ENCODE data around the gene CLCA2.

CLCA2 gene

GRCh38 chr1:86395751-86396497, 28.0 kb upstream of the CLCA2 start, which contains the start of gene ODF2L:
Gene ODF2L (minus strand): TSS chr1:86396323. CDS start chr1:86387027, 9,296 bp downstream.
- H3K9me3 ChIP-seq (ENCODE audit: insufficient read depth, low read depth, low read length): no peaks in the 10 kb centered on the region
- peaks cover 4% of the 10 kb centered on the region; the same call in 1 of the 2 replicates for H3K4me1 ChIP-seq (ENCODE audit: insufficient read depth, low read length)
- peak within 1 kb of the TSS; percentile 15 for H3K27ac ChIP-seq (ENCODE audit: low read length)
- H3K4me3 ChIP-seq (ENCODE audit: low read length): peak within 1 kb of the TSS; percentile 97
- H3K9ac ChIP-seq (ENCODE audit: low read depth, low read length): peak within 1 kb of the TSS; percentile 90; the same call in 1 of the 2 replicates
- no peaks in the 10 kb centered on the region for H3K27me3 ChIP-seq (ENCODE audit: insufficient read depth, low read length)
- no peaks in the 10 kb centered on the region for H3K36me3 ChIP-seq (ENCODE audit: insufficient read depth, low read depth, low read length)

GRCh38 chr1:86396498-86396890, 27.5 kb upstream of the CLCA2 start:
- H3K27me3 ChIP-seq (ENCODE audit: insufficient read depth, low read length): no peaks in the 10 kb centered on the region
- H3K9ac ChIP-seq (ENCODE audit: low read depth, low read length): peak overlapping the region; percentile 90; the same call in 1 of the 2 replicates
- H3K9me3 ChIP-seq (ENCODE audit: insufficient read depth, low read depth, low read length): no peaks in the 10 kb centered on the region
- peak overlapping the region; percentile 97 for H3K4me3 ChIP-seq (ENCODE audit: low read length)
- H3K27ac ChIP-seq (ENCODE audit: low read length): no peak overlapping the region
- no peaks in the 10 kb centered on the region for H3K36me3 ChIP-seq (ENCODE audit: insufficient read depth, low read depth, low read length)
- H3K4me1 ChIP-seq (ENCODE audit: insufficient read depth, low read length): peaks cover 4% of the 10 kb centered on the region; the same call in 1 of the 2 replicates

GRCh38 chr1:86409416-86410021, 14.5 kb upstream of the CLCA2 start:
- no peak overlapping the region for H3K4me3 ChIP-seq (ENCODE audit: low read length)
- no peaks in the 10 kb centered on the region for H3K9me3 ChIP-seq (ENCODE audit: insufficient read depth, low read depth, low read length)
- H3K27ac ChIP-seq (ENCODE audit: low read length): no peak overlapping the region
- no peaks in the 10 kb centered on the region for H3K36me3 ChIP-seq (ENCODE audit: insufficient read depth, low read depth, low read length)
- no peaks in the 10 kb centered on the region for H3K27me3 ChIP-seq (ENCODE audit: insufficient read depth, low read length)
- 0 out of 2 replicates have a peak, but pooled peaks cover 3% of the 10 kb centered on the region for H3K4me1 ChIP-seq (ENCODE audit: insufficient read depth, low read length)
- no peak overlapping the region for H3K9ac ChIP-seq (ENCODE audit: low read depth, low read length)

- Histone ChIP-seq H3K27me3 (ENCODE audit: insufficient read depth, low read length) (no peaks in the 10 kb centered on the region), H3K4me1 (ENCODE audit: insufficient read depth, low read length) (0 out of 2 replicates have a peak, but pooled peaks cover 3% of the 10 kb centered on the region), H3K9me3 (ENCODE audit: insufficient read depth, low read depth, low read length) (no peaks in the 10 kb centered on the region), H3K4me3 (ENCODE audit: low read length) (no peak overlapping the region), H3K36me3 (ENCODE audit: insufficient read depth, low read depth, low read length) (no peaks in the 10 kb centered on the region), H3K9ac (ENCODE audit: low read depth, low read length) (no peak overlapping the region), H3K27ac (ENCODE audit: low read length) (no peak overlapping the region)
These were observed 13.1 kb upstream of the CLCA2 start for GRCh38 chr1:86410879-86411278.

- H3K27me3 ChIP-seq (ENCODE audit: insufficient read depth, low read length): no peaks in the 10 kb centered on the region
- no peak overlapping the region for H3K4me3 ChIP-seq (ENCODE audit: low read length)
- H3K9ac ChIP-seq (ENCODE audit: low read depth, low read length): no peak overlapping the region
- no peaks in the 10 kb centered on the region for H3K36me3 ChIP-seq (ENCODE audit: insufficient read depth, low read depth, low read length)
- no peaks in the 10 kb centered on the region for H3K4me1 ChIP-seq (ENCODE audit: insufficient read depth, low read length)
- H3K27ac ChIP-seq (ENCODE audit: low read length): no peak overlapping the region
- H3K9me3 ChIP-seq (ENCODE audit: insufficient read depth, low read depth, low read length): no peaks in the 10 kb centered on the region
These were observed 7.6 kb upstream of the CLCA2 start for GRCh38 chr1:86416343-86416742.

GRCh38 chr1:86419277-86419903, 4.6 kb upstream of the CLCA2 start:
- no peaks in the 10 kb centered on the region for H3K9me3 ChIP-seq (ENCODE audit: insufficient read depth, low read depth, low read length)
- H3K36me3 ChIP-seq (ENCODE audit: insufficient read depth, low read depth, low read length): no peaks in the 10 kb centered on the region
- H3K27me3 ChIP-seq (ENCODE audit: insufficient read depth, low read length): no peaks in the 10 kb centered on the region
- no peak overlapping the region for H3K9ac ChIP-seq (ENCODE audit: low read depth, low read length)
- H3K27ac ChIP-seq (ENCODE audit: low read length): no peak overlapping the region
- H3K4me3 ChIP-seq (ENCODE audit: low read length): no peak overlapping the region
- no peaks in the 10 kb centered on the region for H3K4me1 ChIP-seq (ENCODE audit: insufficient read depth, low read length)

- Histone ChIP-seq H3K4me1 (ENCODE audit: insufficient read depth, low read length) (no peaks in the 10 kb centered on the region), H3K4me3 (ENCODE audit: low read length) (no peak overlapping the region), H3K36me3 (ENCODE audit: insufficient read depth, low read depth, low read length) (no peaks in the 10 kb centered on the region), H3K27me3 (ENCODE audit: insufficient read depth, low read length) (no peaks in the 10 kb centered on the region), H3K9me3 (ENCODE audit: insufficient read depth, low read depth, low read length) (no peaks in the 10 kb centered on the region), H3K27ac (ENCODE audit: low read length) (no peak overlapping the region), H3K9ac (ENCODE audit: low read depth, low read length) (no peak overlapping the region)
These were observed 2.2 kb upstream of the CLCA2 start for GRCh38 chr1:86421601-86422280.

GRCh38 chr1:86423473-86423872, 498 bp upstream of the CLCA2 start:
- no peaks in the 10 kb centered on the region for H3K9me3 ChIP-seq (ENCODE audit: insufficient read depth, low read depth, low read length)
- no peak overlapping the region for H3K27ac ChIP-seq (ENCODE audit: low read length)
- H3K4me3 ChIP-seq (ENCODE audit: low read length): no peak overlapping the region
- no peaks in the 10 kb centered on the region for H3K27me3 ChIP-seq (ENCODE audit: insufficient read depth, low read length)
- no peak overlapping the region for H3K9ac ChIP-seq (ENCODE audit: low read depth, low read length)
- no peaks in the 10 kb centered on the region for H3K36me3 ChIP-seq (ENCODE audit: insufficient read depth, low read depth, low read length)
- H3K4me1 ChIP-seq (ENCODE audit: insufficient read depth, low read length): no peaks in the 10 kb centered on the region

- Histone ChIP-seq H3K9ac (ENCODE audit: low read depth, low read length) (no peak overlapping the region), H3K4me3 (ENCODE audit: low read length) (no peak overlapping the region), H3K27me3 (ENCODE audit: insufficient read depth, low read length) (no peaks in the 10 kb centered on the region; the same call in 1 of the 2 replicates), H3K9me3 (ENCODE audit: insufficient read depth, low read depth, low read length) (no peaks in the 10 kb centered on the region), H3K36me3 (ENCODE audit: insufficient read depth, low read depth, low read length) (no peaks in the 10 kb centered on the region), H3K4me1 (ENCODE audit: insufficient read depth, low read length) (no peaks in the 10 kb centered on the region), H3K27ac (ENCODE audit: low read length) (no peak overlapping the region)
These were observed 5.3 kb downstream of the CLCA2 start for GRCh38 chr1:86429122-86429725.

- Histone ChIP-seq H3K4me1 (ENCODE audit: insufficient read depth, low read length) (no peaks in the 10 kb centered on the region), H3K9ac (ENCODE audit: low read depth, low read length) (no peak overlapping the region), H3K27me3 (ENCODE audit: insufficient read depth, low read length) (no peaks in the 10 kb centered on the region; the same call in 1 of the 2 replicates), H3K36me3 (ENCODE audit: insufficient read depth, low read depth, low read length) (no peaks in the 10 kb centered on the region), H3K4me3 (ENCODE audit: low read length) (no peak overlapping the region), H3K9me3 (ENCODE audit: insufficient read depth, low read depth, low read length) (no peaks in the 10 kb centered on the region), H3K27ac (ENCODE audit: low read length) (no peak overlapping the region)
These were observed 5.9 kb downstream of the CLCA2 start for GRCh38 chr1:86429835-86430234.

GRCh38 chr1:86430376-86430775, 6.4 kb downstream of the CLCA2 start:
- Histone ChIP-seq H3K27ac (ENCODE audit: low read length) (no peak overlapping the region), H3K36me3 (ENCODE audit: insufficient read depth, low read depth, low read length) (no peaks in the 10 kb centered on the region), H3K4me1 (ENCODE audit: insufficient read depth, low read length) (no peaks in the 10 kb centered on the region), H3K9ac (ENCODE audit: low read depth, low read length) (no peak overlapping the region), H3K27me3 (ENCODE audit: insufficient read depth, low read length) (no peaks in the 10 kb centered on the region; the same call in 1 of the 2 replicates), H3K4me3 (ENCODE audit: low read length) (no peak overlapping the region), H3K9me3 (ENCODE audit: insufficient read depth, low read depth, low read length) (no peaks in the 10 kb centered on the region)

Data from iPS-20b (cell line).